T-helper 1 cell treated with Interleukin-12 subunit alpha and Interleukin-12 subunit beta and Interleukin-4 antibody, amounts not matched to agents 30 μg/mL and 1 μg/mL, for 36 hours (primary cell): ENCODE measurements around the gene ARHGEF26.

Experiments used
- H3K27ac Mint-ChIP-seq: one replicate; pipeline ENCODE4 v1.8.0; 2021; ENCODE audit warnings: mild to moderate bottlenecking, mixed read lengths
- H3K27me3 Mint-ChIP-seq: one replicate; pipeline ENCODE4 v1.8.0; 2021; ENCODE audit warnings: low read depth, mixed read lengths
- H3K36me3 Mint-ChIP-seq: one replicate; pipeline ENCODE4 v1.8.0; 2021; ENCODE audit warnings: low read depth, mixed read lengths
- H3K4me1 Mint-ChIP-seq: one replicate; pipeline ENCODE4 v1.8.0; 2021; ENCODE audit warnings: low read depth, mixed read lengths
- H3K4me3 Mint-ChIP-seq: one replicate; pipeline ENCODE4 v1.8.0; 2021; ENCODE audit warnings: mild to moderate bottlenecking, moderate library complexity, mixed read lengths
- H3K9me3 Mint-ChIP-seq: one replicate; pipeline ENCODE4 v1.8.0; 2021; ENCODE audit warnings: mixed read lengths

The ARHGEF26 gene

GRCh38 chr3:154273381-154273780, 152.2 kb downstream of the ARHGEF26 start:
- Mint-ChIP-seq H3K4me3 (no peak overlapping the region), H3K9me3 (peaks cover 3% of the 10 kb centered on the region), H3K27me3 (no peaks in the 10 kb centered on the region), H3K27ac (no peak overlapping the region), H3K4me1 (no peaks in the 10 kb centered on the region), H3K36me3 (peaks cover 37% of the 10 kb centered on the region)

- Mint-ChIP-seq H3K9me3 (no peaks in the 10 kb centered on the region), H3K27ac (no peak overlapping the region), H3K36me3 (peaks cover 36% of the 10 kb centered on the region), H3K4me3 (no peak overlapping the region), H3K27me3 (no peaks in the 10 kb centered on the region), H3K4me1 (no peaks in the 10 kb centered on the region)
Observed at GRCh38 chr3:154274348-154274747, 153.2 kb downstream of the ARHGEF26 start.

- peaks cover 41% of the 10 kb centered on the region for H3K36me3 Mint-ChIP-seq
- no peaks in the 10 kb centered on the region for H3K27me3 Mint-ChIP-seq
- no peaks in the 10 kb centered on the region for H3K9me3 Mint-ChIP-seq
- H3K4me1 Mint-ChIP-seq, result no peaks in the 10 kb centered on the region
- no peak overlapping the region for H3K27ac Mint-ChIP-seq
- H3K4me3 Mint-ChIP-seq, result no peak overlapping the region
Observed at GRCh38 chr3:154275292-154275691, 154.1 kb downstream of the ARHGEF26 start.

GRCh38 chr3:154275965-154276364, 154.8 kb downstream of the ARHGEF26 start:
- Mint-ChIP-seq H3K4me1 (no peaks in the 10 kb centered on the region), H3K9me3 (no peaks in the 10 kb centered on the region), H3K27me3 (no peaks in the 10 kb centered on the region), H3K4me3 (no peak overlapping the region), H3K27ac (no peak overlapping the region), H3K36me3 (peaks cover 41% of the 10 kb centered on the region)

- Mint-ChIP-seq H3K9me3 (no peaks in the 10 kb centered on the region), H3K4me3 (no peak overlapping the region), H3K36me3 (peaks cover 45% of the 10 kb centered on the region), H3K4me1 (no peaks in the 10 kb centered on the region), H3K27me3 (no peaks in the 10 kb centered on the region), H3K27ac (no peak overlapping the region)
Observed at GRCh38 chr3:154280161-154280560, 159.0 kb downstream of the ARHGEF26 start.

GRCh38 chr3:154285221-154285620, 164.0 kb downstream of the ARHGEF26 start:
- Mint-ChIP-seq H3K27ac (no peak overlapping the region), H3K9me3 (no peaks in the 10 kb centered on the region), H3K4me1 (no peaks in the 10 kb centered on the region), H3K36me3 (peaks cover 47% of the 10 kb centered on the region), H3K27me3 (no peaks in the 10 kb centered on the region), H3K4me3 (no peak overlapping the region)

GRCh38 chr3:154290187-154290586, 169.0 kb downstream of the ARHGEF26 start:
- no peaks in the 10 kb centered on the region for H3K27me3 Mint-ChIP-seq

GRCh38 chr3:154294016-154294415, 172.8 kb downstream of the ARHGEF26 start:
- Mint-ChIP-seq H3K4me1 (no peaks in the 10 kb centered on the region), H3K36me3 (peaks cover 36% of the 10 kb centered on the region), H3K27me3 (no peaks in the 10 kb centered on the region), H3K4me3 (no peak overlapping the region), H3K27ac (no peak overlapping the region), H3K9me3 (no peaks in the 10 kb centered on the region)

More at GRCh38 chr3:154290187-154290586, 169.0 kb downstream of the ARHGEF26 start:
- no peaks in the 10 kb centered on the region for H3K9me3 Mint-ChIP-seq
- H3K4me1 Mint-ChIP-seq, result no peaks in the 10 kb centered on the region
- H3K27ac Mint-ChIP-seq, result no peak overlapping the region
- peaks cover 40% of the 10 kb centered on the region for H3K36me3 Mint-ChIP-seq
- H3K4me3 Mint-ChIP-seq, result no peak overlapping the region

- no peak overlapping the region for H3K4me3 Mint-ChIP-seq
- H3K4me1 Mint-ChIP-seq, result no peaks in the 10 kb centered on the region
- H3K27me3 Mint-ChIP-seq, result no peaks in the 10 kb centered on the region
- H3K9me3 Mint-ChIP-seq, result no peaks in the 10 kb centered on the region
- no peak overlapping the region for H3K27ac Mint-ChIP-seq
- H3K36me3 Mint-ChIP-seq, result peaks cover 40% of the 10 kb centered on the region
Observed at GRCh38 chr3:154301561-154301960, 180.4 kb downstream of the ARHGEF26 start.

- Mint-ChIP-seq H3K4me1 (peaks cover 10% of the 10 kb centered on the region), H3K36me3 (peaks cover 48% of the 10 kb centered on the region), H3K27me3 (no peaks in the 10 kb centered on the region), H3K4me3 (no peak overlapping the region), H3K27ac (no peak overlapping the region), H3K9me3 (no peaks in the 10 kb centered on the region)
Observed at GRCh38 chr3:154304116-154304786, 183.1 kb downstream of the ARHGEF26 start.

GRCh38 chr3:154304936-154305335, 183.7 kb downstream of the ARHGEF26 start:
- no peak overlapping the region for H3K27ac Mint-ChIP-seq
- H3K4me3 Mint-ChIP-seq, result no peak overlapping the region
- no peaks in the 10 kb centered on the region for H3K9me3 Mint-ChIP-seq
- no peaks in the 10 kb centered on the region for H3K27me3 Mint-ChIP-seq
- H3K4me1 Mint-ChIP-seq, result peaks cover 10% of the 10 kb centered on the region
- H3K36me3 Mint-ChIP-seq, result peaks cover 53% of the 10 kb centered on the region

- Mint-ChIP-seq H3K27ac (no peak overlapping the region), H3K36me3 (peaks cover 46% of the 10 kb centered on the region), H3K27me3 (no peaks in the 10 kb centered on the region), H3K9me3 (no peaks in the 10 kb centered on the region), H3K4me3 (no peak overlapping the region), H3K4me1 (peaks cover 13% of the 10 kb centered on the region)
Observed at GRCh38 chr3:154307363-154307762, 186.2 kb downstream of the ARHGEF26 start.
